NCI-H1436 treated with DMSO at 0.1 percent for 48 hours (cell line): ENCODE results near the gene PTPN20.
"Not testable (repeated sequence)": the region's sequence is repeated elsewhere in the genome, so short reads cannot be mapped to it uniquely, and the experiment has no call there.

Experiments
- DNase-seq: peaks from one replicate; lab custom pipeline; 2025; lab: John Stamatoyannopoulos, UW

The PTPN20 gene

GRCh38 chr10:46911144-46911876 is at the start of gene PTPN20:
TSS of gene PTPN20 (plus strand) at chr10:46911428. CDS start at chr10:46932500, 21,072 bp downstream.
- DNase-seq = not testable (repeated sequence)

- not testable (repeated sequence) for DNase-seq
Observed at GRCh38 chr10:46869716-46870115, 41.5 kb upstream of the PTPN20 start.

- not testable (repeated sequence) for DNase-seq
Observed at GRCh38 chr10:46871583-46871982, 39.6 kb upstream of the PTPN20 start.

- DNase-seq = not testable (repeated sequence)
Observed at GRCh38 chr10:46875304-46875703, 35.9 kb upstream of the PTPN20 start.

- not testable (repeated sequence) for DNase-seq
Observed at GRCh38 chr10:46876773-46877172, 34.5 kb upstream of the PTPN20 start.

GRCh38 chr10:46878761-46879160 is 32.5 kb upstream of the PTPN20 start:
- not testable (repeated sequence) for DNase-seq

- not testable (repeated sequence) for DNase-seq
Observed at GRCh38 chr10:46890813-46891611, 20.2 kb upstream of the PTPN20 start.

GRCh38 chr10:46896762-46897692 is 14.2 kb upstream of the PTPN20 start:
- not testable (repeated sequence) for DNase-seq

- DNase-seq = not testable (repeated sequence)
Observed at GRCh38 chr10:46901247-46901646, 10.0 kb upstream of the PTPN20 start.

GRCh38 chr10:46903874-46904273 is 7.4 kb upstream of the PTPN20 start:
- not testable (repeated sequence) for DNase-seq

GRCh38 chr10:46906359-46906758 is 4.9 kb upstream of the PTPN20 start:
- DNase-seq = not testable (repeated sequence)

GRCh38 chr10:46907185-46908117 is 3.8 kb upstream of the PTPN20 start:
- not testable (repeated sequence) for DNase-seq

GRCh38 chr10:46922498-46922897 is 11.3 kb downstream of the PTPN20 start:
- DNase-seq = not testable (repeated sequence)

GRCh38 chr10:46925156-46925555 is 13.9 kb downstream of the PTPN20 start:
- not testable (repeated sequence) for DNase-seq

- DNase-seq = not testable (repeated sequence)
Observed at GRCh38 chr10:46925853-46926252, 14.6 kb downstream of the PTPN20 start.

GRCh38 chr10:46928810-46929209 is 17.6 kb downstream of the PTPN20 start:
- DNase-seq = not testable (repeated sequence)

GRCh38 chr10:46932383-46932782 is 21.2 kb downstream of the PTPN20 start:
- not testable (repeated sequence) for DNase-seq

- DNase-seq = not testable (repeated sequence)
Observed at GRCh38 chr10:46941091-46941490, 29.9 kb downstream of the PTPN20 start.

GRCh38 chr10:46948687-46949518 is 37.7 kb downstream of the PTPN20 start:
- not testable (repeated sequence) for DNase-seq

GRCh38 chr10:46952540-46952939 is 41.3 kb downstream of the PTPN20 start:
- DNase-seq = not testable (repeated sequence)
